Heart left ventricle (tissue), 13 donors: ENCODE results near the gene FUBP3.

Experiments used
- POLR2A ChIP-seq, 2 donors: fragments of 450-650 bp; IDR thresholded peaks; one replicate each; pipeline ENCODE4 v1.6.1; 2017; ENCODE audit warnings: antibody characterized with exemption in 2 of 2, mild to moderate bottlenecking in 2 of 2, moderate library complexity in 2 of 2
- TF ChIP-seq, protein P1 (sequence below), 12 donors: fragments of 200-600 bp; sonication (generic) in 4 of 12; IDR thresholded peaks; one replicate each; pipeline versions ENCODE4 v1.5.0 to v1.8.0; 2018 to 2022; ENCODE audit warnings: antibody characterized with exemption in 12 of 12, mild to moderate bottlenecking in 5 of 12
- donor health status: ischemic (EF 13 %, LVEDD 7.1; RV severe dilation, severe dysfunction).
- donor health status: DM: no; HTN: yes; CAD: no.
- donor health status: DM: no; HTN: no; CAD: no.
- donor health status: ischemic (EF 25% LVEDD 6.9; RV normal size, moderate dysfunction).
- donor health status: ischemic (EF 25% LVEDD 5.7; RV mildly dilated, moderate dysfunction).
- donor health status: ischemic (EF 35%, LVEDD 5.7; RV mildly dilated, moderate dysfunction).
- donor health status: nonischemic (EF 11% LVEDD 7.7; RV severe dilation, severe dysfunction).
- donor health status: DM: yes; HTN: yes; CAD: no.
- donor health status: PGD.
- donor health status: ischemic (EF 29% LVEDD 5.4; RV normal size, mild dysfunction).
- donor health status: nonischemic (EF 23%, LVEDD 6.1; RV moderate dilation, normal function).

DNA sequence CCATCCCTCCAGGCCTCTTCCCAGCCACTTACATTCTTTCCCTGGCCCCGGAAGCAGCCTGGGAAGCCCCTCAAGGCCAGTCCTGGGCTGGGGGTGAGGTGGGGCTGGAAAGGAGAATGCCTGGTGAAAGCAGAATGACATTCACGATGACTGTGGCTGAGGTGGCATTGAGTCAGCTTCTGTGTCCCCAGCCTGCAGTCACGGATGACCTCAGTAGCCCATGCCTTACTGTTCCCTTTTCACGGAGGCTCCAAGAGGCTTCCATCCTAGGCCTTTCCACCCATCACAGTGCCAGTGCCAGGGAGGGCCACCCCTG is 87.7 kb downstream of the FUBP3 start:
- TF ChIP-seq, protein P1, sequence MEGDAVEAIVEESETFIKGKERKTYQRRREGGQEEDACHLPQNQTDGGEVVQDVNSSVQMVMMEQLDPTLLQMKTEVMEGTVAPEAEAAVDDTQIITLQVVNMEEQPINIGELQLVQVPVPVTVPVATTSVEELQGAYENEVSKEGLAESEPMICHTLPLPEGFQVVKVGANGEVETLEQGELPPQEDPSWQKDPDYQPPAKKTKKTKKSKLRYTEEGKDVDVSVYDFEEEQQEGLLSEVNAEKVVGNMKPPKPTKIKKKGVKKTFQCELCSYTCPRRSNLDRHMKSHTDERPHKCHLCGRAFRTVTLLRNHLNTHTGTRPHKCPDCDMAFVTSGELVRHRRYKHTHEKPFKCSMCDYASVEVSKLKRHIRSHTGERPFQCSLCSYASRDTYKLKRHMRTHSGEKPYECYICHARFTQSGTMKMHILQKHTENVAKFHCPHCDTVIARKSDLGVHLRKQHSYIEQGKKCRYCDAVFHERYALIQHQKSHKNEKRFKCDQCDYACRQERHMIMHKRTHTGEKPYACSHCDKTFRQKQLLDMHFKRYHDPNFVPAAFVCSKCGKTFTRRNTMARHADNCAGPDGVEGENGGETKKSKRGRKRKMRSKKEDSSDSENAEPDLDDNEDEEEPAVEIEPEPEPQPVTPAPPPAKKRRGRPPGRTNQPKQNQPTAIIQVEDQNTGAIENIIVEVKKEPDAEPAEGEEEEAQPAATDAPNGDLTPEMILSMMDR (IDR thresholded peaks at IDR 0.05), result no peak
- no peak for TF ChIP-seq POLR2A (IDR thresholded peaks at IDR 0.05)
